NCI-H69 (cell line): ENCODE measurements around the gene PCBP3.

ENCODE experiments used
- DNase-seq: peaks from one replicate; lab custom pipeline; 2025; lab: John Stamatoyannopoulos, UW

PCBP3 gene

DNA sequence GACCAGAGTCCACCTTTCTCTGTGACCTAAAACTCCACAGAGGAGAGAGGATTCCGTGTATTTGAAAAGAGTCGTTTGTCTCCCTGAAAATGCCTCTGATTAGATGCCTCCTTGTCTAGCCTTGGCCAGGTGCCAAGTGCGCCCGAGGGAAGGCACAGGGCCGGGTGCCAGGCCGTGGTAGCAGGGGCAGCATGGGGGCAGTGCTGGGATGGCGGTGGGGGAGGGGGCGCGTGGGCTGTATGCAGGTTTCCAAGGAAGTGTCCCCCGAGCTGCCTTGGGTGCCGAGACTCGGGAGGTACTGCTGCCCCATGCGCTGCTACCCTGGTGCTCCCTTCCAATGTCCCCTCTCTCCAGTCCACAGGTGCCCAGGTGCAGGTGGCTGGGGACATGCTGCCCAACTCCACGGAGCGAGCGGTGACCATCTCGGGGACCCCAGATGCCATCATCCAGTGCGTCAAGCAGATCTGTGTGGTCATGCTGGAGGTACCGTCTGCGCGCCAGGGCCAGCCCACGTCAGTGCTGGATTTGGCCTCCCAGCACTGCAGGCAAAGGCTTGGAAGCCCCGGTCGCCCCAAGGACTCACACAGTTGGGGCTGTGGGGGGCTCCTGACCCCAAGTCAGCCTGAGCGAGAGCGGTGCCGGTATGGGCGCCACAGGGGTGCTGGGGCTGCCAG lies 267.2 kb downstream of the PCBP3 start:
- peak; percentile 81 for DNase-seq

DNA sequence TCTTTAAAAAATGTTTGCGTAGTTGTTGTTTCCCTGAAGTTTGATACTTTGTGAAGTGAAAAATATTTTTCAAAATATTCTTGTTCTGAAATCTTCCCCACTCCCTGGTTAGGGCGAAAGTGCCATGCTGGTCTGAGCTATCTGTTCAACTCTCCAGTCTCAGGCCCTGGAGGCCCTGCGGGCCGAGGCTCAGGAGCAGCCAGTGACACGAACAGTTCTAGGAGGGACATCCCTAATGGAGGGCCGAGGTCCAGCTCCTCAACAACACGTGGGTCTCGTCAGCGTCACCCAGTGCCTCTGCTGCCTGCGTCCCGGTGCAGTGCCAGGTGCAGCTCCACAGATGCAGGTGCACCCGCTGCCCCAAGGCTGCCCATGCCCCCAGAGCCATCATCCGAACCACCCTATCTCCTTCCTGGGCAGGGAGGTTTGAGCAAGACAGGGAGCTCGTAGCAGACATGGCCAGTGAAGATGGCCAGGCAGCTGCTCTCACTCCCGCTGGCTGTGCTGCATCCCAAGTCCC lies 268.3 kb downstream of the PCBP3 start:
- no peak for DNase-seq

DNA sequence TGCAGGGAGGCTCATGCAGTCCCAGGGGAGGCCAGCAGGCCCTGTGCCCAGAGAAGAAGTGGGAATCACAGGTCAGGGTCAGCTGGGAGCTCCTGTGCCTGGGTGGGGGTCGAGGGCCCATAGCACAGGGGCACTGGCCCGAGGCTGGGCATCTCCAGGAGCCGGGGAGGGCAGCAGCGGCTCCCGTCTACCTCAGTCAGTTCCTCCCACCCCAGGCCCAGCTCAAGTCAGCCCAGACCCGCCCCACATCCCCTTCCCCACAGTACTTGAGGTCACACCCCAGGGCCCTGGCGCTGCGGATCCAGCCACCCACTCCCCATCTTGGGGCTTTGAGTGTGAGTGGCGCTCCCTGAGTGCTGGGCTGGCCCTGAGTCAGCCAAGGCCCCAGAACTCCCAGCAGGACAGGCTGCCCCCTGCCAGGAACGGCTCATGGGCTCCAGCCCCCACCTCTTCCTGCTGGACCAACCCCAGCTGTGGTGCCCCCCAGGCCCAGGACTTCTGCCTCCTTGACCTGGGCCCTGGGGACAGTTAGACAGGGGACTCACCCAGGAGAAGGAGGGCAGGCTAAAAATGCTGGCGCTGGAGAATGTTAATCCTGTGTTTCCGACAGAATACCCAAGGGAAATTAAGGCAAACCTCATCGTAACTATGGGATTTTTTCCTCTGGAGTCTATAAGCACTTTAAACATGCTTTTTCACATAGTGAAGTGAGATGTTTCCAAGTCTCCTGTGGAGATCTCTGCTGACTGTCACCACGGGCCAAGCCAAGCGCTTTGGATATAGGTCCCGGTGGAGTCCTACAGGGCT lies 269.3 kb downstream of the PCBP3 start:
- DNase-seq = no peak

DNA sequence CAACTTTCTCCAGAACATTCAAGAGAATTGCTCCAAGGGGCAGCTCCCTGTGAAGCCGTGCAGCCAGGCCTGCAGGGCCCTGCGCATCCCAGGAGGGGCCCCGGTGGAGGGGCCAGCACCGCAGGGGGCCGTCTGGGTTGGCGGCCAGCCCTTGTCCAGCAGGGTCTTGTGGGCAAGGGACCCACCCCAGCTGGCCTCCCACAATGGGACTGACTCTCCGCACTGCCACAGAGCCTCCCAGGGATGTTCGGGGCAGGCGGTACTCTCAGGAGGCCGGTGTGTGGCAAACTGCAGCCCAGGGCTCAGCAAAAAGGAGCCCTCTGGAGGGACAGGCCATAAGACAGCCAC lies 269.9 kb downstream of the PCBP3 start:
- no peak for DNase-seq

DNA sequence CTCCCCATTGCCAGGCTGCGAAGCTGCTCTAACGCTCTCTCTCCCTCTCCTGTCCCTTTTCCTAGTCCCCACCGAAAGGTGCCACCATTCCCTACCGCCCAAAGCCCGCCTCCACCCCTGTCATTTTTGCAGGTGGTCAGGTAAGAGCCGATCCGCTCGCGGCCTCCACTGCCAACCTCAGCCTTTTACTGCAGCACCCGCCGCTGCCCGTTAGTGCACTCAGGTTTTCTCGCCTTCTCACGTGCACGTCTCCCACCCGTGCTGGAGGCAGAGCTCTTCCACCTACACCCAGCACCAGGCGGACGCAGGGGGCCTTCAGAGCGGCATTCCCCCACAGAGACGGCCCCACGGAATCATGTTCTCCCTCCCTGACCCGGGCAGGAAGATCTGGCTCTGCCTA lies 270.4 kb downstream of the PCBP3 start:
- DNase-seq = no peak

DNA sequence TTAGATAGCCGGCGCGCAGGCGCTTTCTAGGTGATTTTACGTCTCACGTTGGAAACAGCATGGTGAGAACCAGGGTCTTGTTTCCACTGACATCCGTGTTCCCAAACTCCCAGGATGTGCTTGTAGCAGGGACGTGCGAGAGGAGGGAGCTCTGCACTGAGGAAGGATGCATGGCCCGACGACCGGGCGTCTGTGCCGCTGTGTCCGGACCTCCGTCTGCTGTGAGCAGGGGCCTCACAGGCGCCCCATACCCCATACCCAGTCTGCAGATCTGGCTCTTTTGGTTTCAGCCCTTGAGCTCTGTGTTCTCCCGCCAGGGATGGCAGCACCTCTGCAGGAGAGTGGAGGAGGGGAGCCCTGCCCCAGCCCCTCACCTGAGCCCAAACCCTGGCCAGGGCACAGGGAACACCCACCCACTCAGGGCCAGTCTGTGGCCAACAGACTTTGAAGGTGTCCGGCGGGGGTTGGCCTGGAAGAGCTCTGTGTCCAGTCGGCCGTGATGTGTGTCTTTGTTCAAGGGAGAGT lies 270.9 kb downstream of the PCBP3 start:
- DNase-seq = no peak

DNA sequence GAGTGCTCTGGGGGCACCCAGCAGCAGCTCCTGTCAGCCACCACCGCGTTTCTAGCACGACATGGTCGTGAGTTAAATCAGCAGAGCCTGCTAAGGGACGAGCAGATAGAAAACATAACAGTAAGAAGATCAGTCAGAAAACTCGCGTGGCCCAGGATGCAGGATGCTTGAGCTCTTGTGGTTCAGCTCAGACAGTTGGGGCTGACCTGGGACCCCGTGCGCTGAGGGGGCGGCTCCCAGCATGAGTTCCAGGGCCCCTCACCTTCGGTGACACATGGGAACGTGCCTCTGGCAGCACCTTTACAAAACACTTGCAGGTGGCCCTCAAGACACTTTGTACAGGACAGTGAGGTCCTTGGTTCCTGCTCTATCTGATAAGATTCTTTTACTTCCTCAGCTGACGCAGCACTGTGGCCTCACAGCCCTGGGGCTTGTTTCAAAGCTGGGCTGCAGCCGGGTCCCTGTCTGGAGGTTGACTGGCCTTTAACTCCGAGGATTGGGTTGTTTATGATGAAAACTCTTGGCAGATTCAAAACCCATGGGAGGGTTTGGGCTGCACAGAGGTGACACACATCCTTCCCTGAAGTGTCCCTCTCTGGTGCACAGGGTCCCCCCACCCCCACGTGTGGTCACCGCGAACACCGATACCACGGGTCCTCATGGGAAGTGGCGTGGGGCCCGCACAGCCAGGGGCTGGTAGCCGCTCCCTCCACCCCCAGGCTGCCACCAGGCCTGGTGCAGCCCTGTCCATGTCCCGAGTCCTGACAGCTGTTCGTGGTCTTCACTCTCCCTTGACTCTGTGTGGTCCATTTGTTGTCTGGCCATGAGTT lies 272.7 kb downstream of the PCBP3 start:
- DNase-seq = no peak

DNA sequence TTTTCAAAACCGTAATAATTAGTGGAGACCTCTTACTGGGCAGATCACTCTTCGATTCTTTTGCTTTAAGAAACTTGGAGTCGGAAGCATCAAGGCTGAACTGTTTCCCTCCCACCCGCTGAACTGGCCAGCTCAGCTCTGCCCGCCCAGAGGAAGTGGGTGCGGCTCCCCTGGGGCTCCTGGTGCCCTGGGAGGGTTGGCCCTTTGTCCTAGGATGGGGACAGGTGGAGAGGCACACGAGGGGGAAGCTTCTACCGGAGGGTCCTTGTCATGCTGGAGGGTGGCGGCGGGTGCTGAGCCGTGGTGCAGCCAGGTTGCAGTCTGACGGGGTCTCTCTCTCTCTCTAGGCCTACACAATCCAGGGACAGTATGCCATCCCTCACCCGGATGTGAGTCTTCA lies 273.7 kb downstream of the PCBP3 start:
- no peak for DNase-seq

DNA sequence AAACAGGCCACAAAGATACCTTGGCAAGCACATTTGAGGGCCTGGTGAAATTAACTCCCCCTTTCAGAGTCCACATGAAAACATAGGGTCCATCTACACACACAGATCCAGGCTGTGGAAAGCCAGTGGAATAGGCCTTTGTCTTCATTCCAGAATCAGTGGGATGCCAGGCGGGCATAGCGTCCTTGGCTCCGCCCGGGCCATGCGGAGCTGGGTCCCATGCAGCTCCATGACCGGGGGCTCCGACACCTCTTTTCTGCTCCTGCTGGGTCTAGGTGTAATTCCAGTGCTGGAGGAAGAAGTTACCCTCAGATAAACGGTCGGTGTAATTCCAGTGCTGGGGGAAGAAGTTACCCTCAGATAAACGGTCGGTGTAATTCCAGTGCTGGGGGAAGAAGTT lies 274.5 kb downstream of the PCBP3 start:
- no peak for DNase-seq

DNA sequence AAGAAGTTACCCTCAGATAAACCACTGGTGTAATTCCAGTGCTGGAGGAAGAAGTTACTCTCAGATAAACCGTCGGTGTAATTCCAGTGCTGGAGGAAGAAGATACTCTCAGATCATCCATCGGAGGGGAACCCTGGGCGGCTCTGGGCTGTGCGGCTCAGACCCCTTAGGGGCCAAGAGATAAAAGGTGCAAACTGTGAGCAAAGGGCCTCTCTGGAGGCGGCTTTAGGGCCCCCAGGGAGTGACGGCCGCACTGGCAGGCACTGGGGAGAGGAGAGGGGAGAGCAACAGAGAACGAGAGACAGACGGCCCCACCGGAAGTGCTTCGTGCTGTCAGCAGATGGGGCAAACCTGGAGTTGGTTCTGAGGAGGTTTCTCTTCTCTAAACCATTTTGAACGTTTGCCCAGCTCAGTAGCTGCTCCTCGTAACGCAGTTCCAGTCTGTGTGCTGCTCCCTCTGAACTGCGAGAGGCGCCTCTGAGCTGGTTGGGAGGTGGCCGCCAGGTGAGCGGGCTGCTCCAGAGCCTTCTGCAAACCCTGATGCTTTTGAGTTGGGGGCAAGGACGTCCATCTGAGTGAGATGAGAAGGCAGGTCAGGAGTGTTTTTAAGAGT lies 275.4 kb downstream of the PCBP3 start:
- no peak for DNase-seq

DNA sequence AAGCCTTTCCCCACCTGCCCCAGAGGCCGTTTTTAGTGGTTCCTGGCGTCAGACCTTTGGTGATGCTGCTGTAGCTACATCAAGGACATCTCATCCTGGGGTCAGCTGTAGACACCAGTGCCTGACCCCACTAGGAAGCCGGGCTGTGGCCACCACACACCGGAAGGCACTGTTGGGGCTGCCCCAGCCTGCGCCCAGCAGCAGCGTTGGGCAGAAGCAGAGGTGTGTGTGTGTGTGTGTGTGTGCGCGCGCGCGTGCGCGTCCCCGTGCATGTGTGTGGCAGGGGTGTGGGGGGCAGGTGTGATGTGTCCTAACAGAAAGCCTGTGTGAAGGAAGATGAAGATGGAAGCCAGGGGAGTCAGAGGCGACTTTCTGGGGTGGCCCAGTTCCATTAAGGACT lies 276.1 kb downstream of the PCBP3 start:
- DNase-seq = no peak

DNA sequence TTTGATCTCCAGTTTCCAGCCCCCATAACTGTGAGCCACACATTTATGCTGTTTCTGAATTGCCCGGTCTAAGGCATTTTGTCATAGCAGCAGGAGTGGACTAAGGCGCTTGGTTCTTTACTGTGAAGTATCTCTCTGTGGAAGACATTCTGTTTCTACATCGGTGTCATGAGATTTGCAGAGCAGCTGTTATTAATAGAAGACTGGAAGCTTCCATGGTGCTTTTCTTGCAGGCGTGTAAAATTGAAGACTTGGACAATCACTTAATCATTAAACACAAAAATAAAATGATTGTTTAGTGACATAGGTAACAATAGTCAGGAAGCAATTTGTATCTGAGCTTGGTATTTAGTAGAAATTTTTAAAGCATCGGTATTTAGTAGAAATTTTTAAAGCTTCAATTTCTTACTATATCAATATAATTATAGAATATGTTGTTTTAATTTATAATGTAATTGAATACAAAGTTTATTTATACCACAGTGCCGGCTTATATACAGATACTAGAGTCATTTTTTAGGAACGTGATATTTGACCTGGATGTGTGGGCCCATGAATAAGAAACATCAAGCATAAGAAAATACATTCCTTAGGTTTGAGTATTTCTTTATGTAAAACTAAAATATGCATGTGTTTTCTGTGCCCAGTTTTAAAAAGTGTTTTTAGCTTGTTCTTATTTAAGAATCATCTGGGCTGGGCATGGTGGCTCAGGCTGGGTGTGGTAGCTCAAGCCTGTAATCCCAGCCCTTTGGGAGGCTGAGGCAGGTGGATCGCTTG lies 277.5 kb downstream of the PCBP3 start:
- no peak for DNase-seq

DNA sequence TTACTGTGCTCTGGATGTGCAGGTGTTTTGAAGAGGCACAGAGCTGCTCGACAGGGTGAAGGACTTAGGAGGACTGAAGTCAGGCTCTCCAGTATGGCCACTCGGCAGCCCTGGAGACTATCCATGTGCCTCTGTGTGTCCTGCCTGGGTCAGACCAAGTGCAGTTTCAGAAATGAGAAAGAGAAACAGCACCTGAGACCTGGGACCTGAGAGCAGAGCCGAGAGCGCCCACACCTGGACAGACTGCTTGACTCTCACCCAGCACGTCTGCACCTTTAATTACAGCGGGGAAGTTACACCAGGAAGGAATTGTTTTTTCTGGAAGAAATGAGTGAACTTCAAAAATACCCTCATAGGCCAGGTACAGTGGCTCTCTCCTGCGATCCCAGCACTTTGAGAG lies 278.4 kb downstream of the PCBP3 start:
- DNase-seq = no peak

DNA sequence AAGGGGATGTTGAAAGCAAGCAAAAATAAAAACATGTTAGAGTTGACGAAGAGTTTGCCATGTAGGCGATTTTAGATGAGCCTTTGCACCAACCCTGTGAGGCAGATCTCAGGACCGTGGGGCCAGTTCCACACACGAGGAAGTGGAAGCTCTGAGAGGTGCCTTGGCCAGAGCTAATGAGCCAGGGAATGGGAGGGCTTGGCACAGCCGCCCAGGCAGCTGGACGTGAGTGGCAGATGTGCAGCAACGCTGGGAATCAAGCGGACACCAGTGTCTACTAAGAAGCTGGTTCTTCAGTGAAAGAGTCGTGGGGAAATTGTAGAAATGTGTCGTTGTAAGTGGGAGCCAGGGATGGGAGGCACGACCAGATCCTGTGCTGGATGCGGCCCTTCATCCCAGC lies 279.1 kb downstream of the PCBP3 start:
- DNase-seq = no peak

DNA sequence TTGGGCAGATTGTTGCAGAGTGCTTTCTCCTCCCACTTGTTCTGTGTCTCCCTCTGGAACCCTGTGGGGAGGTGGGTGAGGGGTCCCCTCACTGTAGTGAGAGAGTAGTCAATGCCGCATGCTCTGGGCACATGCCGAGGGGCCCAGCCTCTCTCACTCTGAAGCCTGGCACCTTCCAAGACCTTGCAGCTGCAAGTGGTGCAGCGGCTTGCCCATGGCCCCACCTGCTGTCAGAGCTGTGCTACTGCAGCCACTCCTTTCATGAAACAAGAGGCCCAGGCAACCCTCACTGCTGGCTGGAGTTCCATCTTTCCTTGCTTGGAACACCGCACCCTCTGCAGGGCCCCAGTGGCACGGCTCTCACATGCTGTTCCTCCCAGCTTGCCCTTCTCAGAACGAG lies 279.6 kb downstream of the PCBP3 start:
- DNase-seq = peak; percentile 60

DNA sequence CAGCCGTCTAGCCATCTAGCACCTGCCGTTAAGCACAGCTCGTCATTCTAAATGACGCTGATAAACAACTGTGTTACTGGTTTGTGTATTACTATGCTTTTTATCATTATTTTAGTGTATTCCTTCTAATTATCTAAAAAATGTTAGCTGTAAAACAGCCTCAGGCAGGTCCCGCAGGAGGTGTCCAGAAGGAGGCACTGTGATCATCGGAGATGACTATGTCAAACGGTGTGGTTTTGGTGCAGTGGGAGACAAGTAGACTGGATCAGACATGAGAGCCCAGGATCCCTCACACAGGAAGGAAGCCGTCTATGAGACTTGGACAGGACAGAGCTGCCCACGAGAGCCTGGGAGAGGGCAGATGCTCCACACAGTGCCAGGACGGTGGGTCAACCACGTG lies 282.8 kb downstream of the PCBP3 start:
- DNase-seq = no peak

DNA sequence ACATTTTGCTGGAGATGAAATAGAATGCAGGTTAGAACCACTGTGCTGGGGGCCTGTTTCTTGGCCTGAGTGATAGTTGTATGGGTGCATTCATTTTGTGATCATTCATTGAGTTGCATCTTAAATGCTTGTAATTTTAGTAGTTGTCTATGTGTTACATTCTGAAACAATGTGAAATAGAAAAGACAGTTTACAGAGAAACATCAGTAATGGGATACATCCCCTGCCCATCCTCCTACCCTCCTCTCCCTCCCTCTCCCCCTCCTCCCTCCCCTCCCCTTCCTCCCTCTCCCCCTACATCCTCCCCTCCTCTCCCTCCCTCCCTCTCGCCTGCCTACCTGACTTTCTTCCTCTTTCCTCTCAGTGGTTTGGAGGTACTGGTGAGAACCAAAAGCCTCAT lies 283.5 kb downstream of the PCBP3 start:
- DNase-seq = no peak

DNA sequence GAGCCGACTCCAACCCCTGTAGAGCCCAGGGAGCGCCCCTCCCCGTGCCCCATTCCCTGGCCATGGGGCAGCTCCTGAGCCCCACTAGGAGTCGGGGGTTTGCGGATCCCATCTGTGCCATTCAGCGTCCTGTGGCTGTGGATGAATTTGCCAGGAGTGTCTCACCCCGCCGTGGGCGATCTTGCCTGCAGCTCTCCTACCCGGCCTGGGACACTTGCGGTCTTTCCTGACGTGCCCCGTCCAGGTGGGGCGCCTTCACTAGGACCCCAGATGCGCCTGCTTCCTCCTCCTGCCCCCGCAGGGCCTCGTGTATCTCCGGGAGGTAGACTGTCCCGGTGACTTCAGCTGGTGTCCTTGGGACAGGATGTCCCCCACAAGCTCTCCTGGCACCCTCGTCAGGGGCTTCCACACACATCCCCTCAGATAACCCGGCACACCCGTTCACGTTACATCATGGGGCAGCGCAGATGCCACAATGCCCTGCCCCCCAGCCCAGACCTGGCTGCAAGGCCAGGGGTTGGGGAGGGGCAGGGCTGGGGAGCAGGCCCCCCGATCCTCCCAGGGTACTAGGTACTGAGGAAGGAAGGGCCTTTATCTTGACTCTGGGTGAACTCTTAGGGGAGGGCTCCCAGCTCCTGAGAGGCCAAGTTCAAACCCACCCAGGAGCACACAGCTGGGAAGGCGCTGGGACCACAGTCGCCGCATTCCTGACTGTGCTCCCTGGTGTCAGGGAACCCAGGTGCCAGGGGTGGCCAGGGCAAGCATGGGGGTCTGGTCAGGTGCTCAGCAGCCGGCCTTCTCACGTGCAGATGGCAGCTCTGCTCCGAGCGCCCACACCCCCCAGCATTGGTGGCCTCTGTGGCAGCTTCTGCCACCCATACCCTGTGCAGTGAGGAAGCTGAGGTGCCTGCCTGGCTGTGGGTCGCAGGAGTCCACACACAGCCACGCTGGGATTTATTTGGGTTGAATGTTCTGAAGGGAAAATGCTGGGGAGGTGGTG lies 284.6 kb downstream of the PCBP3 start:
- DNase-seq = no peak

DNA sequence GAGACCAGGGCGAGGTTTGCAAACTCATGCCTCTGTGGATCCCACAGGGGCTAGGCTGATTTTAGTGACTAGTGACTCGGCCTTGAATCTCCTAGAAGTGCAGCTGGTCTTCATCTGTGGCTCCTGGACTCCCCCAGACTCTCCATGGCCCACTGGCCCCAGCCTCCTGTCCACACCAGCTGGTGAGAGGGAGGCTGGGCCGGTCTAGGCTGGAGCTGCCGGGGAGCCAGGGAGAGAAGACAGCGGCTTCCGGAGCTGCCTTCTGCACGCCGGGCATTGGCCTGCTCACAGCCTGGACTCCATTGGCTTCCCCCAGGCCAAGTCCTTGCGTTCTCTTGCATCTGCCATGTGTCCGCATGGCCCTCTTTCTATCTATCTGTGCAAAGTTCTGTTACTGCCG lies 285.9 kb downstream of the PCBP3 start:
- no peak for DNase-seq

DNA sequence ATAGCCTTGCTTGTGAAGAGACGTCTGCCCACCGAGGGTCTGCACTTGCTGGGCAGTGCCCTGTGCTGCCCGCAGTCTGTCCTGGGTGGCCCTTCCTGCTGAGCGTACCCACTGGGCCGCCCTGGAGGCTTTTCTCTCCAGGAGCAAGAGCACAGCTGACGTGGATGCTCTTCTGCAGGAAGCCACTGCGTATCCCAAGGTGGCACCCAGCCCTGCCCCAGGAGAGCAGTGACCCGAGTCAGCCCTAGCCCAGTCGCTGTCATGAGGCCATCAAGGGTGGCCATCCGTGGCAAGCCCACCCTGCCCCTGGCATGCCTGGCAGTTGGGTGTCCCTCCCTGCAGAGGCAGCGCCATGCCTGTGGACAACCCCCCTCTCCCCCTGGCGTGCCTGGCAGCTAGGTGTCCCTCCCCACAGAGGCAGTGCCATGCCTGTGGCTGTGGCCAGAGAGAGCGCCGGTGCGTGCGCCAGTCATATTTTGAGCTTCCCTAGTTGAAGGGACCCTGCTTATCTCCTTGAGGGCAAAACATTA lies 286.8 kb downstream of the PCBP3 start:
- DNase-seq = no peak
